ENCODE results near the gene FUT4.

DNA sequence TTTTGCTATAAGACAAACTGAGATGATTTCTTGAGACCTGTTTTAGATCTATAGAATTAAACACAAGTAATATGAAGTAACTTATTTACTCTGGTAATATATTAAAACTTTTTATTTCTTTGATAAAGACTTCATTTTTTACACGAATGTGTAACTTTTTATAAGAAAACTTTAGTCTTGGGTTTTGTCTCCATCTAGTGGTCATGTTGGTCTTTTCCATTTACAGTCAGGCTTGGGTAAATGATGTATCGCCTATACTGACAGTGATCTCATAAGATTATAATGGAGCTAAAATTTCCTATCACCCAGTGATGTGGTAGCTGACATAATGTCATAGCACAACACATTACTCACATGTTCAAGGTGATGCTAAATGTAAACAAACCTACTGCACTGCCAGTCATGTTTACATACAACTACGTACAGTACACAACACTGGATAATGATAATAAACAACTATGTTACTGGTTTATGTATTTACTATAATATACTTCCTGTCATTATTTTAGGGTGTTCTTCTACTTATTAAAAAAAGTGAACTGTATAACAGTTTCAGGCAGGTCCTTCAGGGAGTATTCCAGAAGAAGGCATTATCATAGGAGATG, 38.9 kb upstream of the FUT4 start:
- TF ChIP-seq ZNF274 (IDR thresholded peaks at IDR 0.05; ENCODE audit: low read depth, low read length) = no peak
- TF ChIP-seq YY1 (IDR thresholded peaks at IDR 0.05; ENCODE audit: insufficient read depth, insufficient read length) = no peak
